GOT3 (cell line): ENCODE measurements around the gene VPS72.
A peak's percentile ranks its signal among the peaks of the same experiment; 100 is the strongest.
"Not testable (repeated sequence)": the region's sequence is repeated elsewhere in the genome, so short reads cannot be mapped to it uniquely, and the experiment has no call there.

Experiments used
- DNase-seq: peaks from one replicate; lab custom pipeline; 2025; ENCODE audit warnings: mixed read lengths; lab: John Stamatoyannopoulos, UW

VPS72 gene

GRCh38 chr1:151189637-151190445, at the start of gene VPS72:
TSS of gene VPS72 (minus strand) at chr1:151190197. CDS start at chr1:151190121, 76 bp downstream.
- peak; percentile 32 for DNase-seq

DNA sequence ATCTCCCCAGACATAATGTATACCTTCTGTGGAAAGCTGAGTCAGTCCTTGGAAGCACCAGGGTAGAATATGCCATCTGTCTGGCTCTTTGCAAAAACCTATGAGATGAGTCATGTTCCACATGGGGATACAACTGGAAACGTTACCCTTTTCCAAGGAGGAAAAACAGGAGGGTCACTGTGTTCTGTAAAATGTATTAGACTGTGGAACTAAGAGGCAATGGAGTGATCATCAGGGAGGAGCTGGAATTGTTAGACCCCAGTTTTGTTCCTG, 48.4 kb upstream of the VPS72 start:
- DNase-seq = no peak

DNA sequence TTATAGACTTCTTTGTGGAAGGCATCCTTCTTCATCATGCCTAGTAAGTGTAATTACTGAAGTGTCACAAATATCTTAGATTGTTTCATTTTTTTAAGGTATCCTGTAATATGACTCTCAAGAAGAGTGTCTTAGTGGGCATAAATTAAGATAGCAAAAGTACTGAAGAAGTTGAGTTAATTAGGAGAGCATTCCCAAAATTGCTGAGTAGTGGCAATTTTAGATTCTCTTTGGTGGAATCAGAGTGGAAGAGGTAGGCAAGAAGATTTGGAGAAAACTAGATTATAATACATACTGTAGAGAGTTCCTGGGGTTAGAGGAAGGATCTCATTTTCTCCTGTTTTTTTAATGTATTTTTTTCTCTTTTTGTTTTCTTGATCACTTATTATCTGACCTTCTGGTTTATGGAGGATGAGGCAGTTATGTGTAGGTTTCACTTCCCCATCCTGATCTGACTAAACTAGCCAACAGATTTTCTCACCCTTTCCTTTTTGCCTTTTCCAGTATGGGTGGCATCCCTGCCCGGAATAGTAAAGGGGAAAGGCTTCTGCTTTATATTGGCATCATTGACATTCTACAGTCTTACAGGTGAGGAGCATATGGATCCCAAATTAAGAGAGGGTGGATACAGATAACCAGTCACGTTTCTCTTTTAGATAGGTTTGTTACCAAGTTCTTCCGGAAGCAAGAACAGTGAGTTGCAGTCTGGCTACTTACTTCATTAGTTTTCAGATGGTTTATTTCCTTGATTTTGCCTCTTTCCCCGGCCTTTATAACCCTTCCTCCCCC, 47.9 kb upstream of the VPS72 start:
- no peak for DNase-seq

- DNase-seq = no peak
These were observed 45.2 kb upstream of the VPS72 start for GRCh38 chr1:151235235-151235634.

DNA sequence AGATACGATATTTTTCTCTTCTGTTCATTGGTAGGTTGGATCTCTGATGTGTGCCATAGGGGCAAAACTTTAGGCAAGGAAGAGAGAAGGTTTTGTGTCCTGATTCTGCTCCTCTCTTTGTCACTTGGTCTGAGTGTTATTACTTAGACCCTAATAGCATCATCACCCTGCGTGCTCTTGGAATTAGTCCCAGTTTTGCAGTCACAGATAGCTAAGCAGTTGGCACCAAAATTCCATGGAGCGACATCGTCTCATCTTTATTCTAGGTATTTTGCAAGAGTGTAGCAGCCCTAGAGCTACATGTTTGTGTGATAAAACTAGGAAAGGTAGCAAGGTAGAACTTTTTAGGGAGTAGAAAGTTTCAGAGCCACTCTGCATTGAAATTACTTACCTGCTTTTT, 32.1 kb upstream of the VPS72 start:
- DNase-seq = no peak

DNA sequence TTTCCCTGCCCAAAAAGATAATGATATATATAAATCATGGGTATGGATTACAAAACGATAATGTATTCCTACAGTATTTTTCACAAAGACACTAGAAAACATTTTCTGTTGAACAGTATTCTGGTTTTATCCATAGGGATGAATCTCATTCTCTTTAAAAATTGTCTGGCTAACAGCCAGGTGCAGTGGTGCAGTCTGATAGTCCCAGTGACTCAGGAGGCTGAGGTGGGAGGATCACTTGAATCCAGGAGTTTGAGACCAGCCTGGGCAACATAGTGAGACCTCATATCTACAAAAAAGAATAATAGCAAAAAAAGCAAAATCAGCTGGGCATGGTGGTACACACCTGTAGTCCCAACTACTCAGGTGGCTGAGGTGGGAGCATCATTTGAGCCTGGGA, 31.6 kb upstream of the VPS72 start:
- no peak for DNase-seq

GRCh38 chr1:151213560-151213959, 23.6 kb upstream of the VPS72 start:
- no peak for DNase-seq

GRCh38 chr1:151211972-151212705, 22.1 kb upstream of the VPS72 start:
- DNase-seq = no peak

- no peak for DNase-seq
These were observed 20.8 kb upstream of the VPS72 start for GRCh38 chr1:151210830-151211229.

GRCh38 chr1:151205381-151205965, 15.5 kb upstream of the VPS72 start:
- DNase-seq = not testable (repeated sequence)

GRCh38 chr1:151199873-151200581, 10.0 kb upstream of the VPS72 start:
- no peak for DNase-seq

DNA sequence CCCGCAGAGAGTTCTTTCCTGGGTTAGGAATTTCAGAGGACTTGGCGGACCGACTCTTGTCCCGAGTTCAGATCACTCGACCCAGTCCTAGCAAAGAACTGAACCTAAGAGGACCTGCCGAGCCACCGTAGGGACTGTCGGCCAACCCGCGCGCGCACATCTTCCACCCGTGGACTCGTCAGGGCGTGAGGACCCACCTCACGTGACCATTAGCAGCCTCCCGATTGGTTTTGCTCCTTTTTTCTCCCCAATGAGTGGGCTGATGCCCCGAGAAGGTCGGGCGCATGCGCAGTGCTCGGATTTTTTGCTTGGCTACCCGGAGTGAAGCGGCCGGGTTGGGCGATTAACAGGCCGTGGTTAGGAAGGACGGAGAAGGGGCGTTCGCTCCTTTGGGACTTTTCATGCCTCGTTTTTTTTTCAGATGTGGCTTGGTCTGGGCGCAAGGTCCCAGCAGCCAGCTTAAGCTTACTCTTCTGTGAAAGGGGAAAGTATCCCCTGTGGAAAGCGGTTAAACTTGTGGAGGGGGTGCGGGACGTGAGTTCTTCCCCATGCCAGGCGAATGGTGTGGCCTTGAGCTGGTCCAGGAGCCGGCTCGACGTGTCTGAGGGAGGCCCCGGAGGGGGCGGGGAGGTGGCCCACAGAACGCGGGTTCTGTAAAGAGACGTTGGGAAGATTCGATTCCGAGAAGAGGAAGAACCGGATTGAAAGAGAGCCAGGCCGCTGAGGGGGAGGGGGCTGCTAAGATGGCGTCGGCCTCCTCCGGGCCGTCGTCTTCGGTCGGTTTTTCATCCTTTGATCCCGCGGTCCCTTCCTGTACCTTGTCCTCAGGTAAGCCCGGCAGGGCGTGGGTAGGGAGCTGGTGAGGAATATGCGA, 8.5 kb upstream of the VPS72 start, which contains the start of gene PIP5K1A:
Gene PIP5K1A (plus strand): TSS at position 299 of the 874 bp plus-strand sequence. CDS start 445 bp downstream, at position 744.
- peak; percentile 81 for DNase-seq

DNA sequence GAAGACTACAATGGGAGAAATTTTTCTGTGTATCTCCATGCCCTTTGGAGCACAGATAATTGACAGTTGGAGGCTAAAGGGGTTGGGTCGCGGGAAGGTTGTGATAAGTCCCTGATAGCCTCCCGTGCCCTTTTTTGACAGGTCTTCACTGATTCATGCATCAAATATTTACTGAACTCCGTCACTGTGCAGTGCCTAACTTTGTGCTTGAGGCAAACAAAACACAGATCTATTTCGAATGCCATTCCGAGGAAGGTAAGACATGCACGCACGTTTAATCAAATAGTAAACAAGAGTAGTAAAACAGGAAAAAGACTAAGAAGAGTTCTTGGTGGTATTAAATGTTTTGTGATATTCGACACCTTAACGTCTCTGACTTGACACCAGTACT, 7.9 kb upstream of the VPS72 start:
- DNase-seq = no peak

- DNase-seq = no peak
These were observed 6.3 kb upstream of the VPS72 start for GRCh38 chr1:151196292-151196800.

DNA sequence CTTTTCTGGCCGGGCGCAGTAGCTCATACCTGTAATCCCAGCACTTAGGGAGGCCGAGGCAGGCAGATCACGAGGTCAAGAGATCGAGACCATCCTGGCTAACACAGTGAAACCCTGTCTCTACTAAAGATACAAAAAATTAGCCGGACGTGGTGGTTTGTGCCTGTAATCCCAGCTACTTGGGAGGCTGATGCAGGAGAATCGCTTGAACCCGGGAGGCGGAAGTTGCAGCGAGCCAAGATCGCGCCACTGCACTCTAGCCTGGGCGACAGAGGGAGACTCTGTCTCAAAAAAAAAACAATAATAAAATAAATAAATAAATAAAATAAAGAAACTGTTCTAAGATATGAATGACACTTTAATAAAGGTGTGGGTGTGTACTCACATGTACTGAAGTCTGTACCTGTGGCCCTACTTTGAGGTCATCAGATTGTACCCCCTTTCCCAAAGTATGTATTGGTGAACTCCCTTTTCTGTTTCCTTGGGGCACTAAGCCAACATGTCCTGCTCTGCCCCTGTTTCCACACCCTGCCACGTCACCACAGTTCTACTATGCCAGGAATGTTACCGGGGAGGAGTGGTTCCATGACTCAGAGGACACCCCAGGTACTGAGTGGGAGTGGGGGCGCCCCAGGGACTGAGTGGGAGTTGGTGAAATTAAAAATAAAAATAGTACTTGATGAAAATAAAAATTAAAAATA, 5.0 kb upstream of the VPS72 start:
- not testable (repeated sequence) for DNase-seq

DNA sequence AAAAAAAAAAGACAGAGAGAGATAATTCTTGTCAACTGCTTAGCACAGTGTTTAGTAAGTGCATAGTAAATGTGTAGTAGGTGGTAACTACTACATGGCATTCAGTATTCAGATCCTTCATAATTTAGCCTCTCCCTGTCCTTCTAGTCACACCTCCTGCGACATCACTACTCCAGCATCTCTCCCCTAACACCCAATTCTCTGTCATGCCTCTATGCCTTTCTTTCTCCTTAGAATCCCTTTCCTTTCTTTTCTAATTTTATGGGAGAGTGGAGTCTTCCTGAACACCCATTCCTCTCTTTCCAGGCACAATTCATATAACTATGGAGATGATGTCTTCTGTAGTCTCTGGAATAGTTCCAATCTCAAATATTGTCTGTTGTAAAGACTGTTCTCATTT, 3.9 kb upstream of the VPS72 start:
- no peak for DNase-seq

DNA sequence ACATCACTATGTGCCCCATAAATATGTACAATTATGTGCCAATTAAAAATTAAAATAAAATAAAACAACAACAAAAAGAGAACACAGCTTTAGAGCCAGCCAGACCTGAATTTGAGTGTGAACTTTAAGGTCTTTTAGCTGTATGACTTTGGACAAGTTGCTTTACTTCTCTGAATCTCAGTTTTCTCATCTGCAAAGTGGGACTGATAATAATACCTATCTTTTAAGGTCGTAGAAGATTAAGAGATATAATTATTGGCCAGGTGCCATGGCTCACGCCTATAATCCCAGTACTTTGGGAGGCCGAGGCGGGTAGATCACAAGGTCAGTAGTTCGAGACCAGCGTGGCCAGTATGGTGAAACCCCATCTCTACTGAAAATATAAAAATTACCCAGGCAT, 3.3 kb upstream of the VPS72 start:
- DNase-seq = no peak

GRCh38 chr1:151192047-151192446, 2.0 kb upstream of the VPS72 start:
- no peak for DNase-seq

GRCh38 chr1:151188667-151189066, 1.3 kb downstream of the VPS72 start:
- not testable (repeated sequence) for DNase-seq

DNA sequence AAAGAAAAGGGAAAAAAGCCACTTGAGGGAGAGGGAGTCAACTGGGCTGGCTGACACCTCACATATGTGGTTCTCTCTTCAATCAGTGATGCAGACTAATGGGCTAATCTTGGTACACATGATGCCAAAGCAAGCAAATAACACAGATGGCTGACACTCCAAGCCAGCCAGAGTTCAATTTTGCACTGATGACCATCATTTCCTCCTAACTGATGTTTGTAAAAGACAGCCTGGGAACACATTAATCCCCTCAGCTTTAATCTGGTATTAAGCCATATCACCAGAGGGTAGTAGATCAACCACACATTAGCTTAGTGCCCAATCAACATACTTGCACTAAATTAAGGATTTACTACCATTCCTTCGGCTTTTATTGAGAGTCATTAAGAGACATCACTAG, 2.8 kb downstream of the VPS72 start:
- no peak for DNase-seq
